Endometrial microvascular endothelial cells (primary cell): ENCODE data around the gene RPL5. TPM values are rescaled to one million over a fixed set of nuclear protein-coding genes. Genes with fewer than 3 reads are reported as not detected.
"Not testable (repeated sequence)": the region's sequence is repeated elsewhere in the genome, so short reads cannot be mapped to it uniquely, and the experiment has no call there.

Experiments used
- in situ Hi-C: cut with HindIII; loops from 2 replicates; pipeline ENCODE4 v1.10.0; 2017; ENCODE audit warnings: low sequenced_read_pairs, low pct_unique_long_range_greater_than_20kb; ENCODE audit errors: inconsistent ontology term
- total RNA-seq: library from RNA; depleted of rRNA; stranded (reverse); fragments of >200 nt; gene quantifications from one replicate; pipeline ENCODE4 v1.2.3, GENCODE V29; 2015; ENCODE audit errors: inconsistent ontology term

RPL5 gene
- total RNA-seq, result 1,162 TPM

DNA sequence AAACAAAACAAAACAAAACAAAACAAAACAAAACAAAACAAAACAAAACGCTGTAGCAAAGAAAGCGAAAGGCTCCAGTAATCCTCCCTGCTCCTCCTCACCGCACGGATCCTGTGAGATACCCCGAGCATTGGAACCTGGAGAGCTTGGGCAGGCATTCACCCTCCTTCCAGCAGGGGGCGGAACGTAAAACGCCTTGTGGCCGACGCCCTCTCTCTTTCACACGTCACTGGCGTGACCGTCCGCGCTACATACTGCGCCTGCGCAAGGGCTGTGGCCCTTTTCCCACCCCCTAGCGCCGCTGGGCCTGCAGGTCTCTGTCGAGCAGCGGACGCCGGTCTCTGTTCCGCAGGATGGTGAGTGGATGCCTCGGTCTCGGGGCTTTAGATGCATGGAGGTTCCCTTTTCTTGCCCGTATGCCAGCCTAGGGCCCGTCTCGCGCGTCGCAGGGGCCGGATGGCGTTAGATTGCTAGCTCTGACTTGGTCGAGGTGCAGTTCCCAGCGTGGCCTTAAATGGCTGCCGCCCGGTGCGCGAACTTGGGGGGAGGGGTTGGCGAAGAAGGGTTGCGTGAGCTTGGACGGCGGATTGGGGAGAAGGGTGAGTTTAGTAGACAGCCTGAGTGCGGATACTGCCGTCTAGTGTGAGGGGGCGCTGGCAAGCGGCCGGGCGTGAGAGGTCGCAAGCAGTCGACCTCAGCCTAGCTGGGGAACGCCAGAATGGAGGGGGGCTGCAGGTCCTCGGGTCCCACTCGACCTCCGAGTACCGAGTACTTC is at the start of gene RPL5:
RPL5 (plus strand) TSS at position 279 of the 775 bp plus-strand sequence; CDS start at position 354, 75 bp downstream.
- in situ Hi-C loops, result no loop called here

DNA sequence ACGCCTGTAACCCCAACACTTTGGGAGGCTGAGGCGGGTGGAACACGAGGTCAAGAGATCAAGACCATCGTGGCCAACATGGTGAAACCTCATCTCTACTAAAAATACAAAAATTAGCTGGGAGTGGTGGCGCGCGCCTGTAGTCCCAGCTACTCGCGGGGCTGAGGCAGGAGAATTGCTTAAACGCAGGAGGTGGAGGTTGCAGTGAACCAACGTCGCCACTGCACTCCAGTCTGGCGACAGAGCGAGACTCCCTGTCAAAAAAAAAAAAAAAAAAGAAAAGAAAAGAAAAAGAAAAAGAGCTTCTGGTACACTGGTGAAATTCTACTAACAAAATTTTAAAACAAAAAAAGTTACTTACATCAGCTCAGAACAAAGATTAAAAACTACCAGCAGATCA is 48.3 kb upstream of the RPL5 start:
- in situ Hi-C loops, result not testable (repeated sequence)

DNA sequence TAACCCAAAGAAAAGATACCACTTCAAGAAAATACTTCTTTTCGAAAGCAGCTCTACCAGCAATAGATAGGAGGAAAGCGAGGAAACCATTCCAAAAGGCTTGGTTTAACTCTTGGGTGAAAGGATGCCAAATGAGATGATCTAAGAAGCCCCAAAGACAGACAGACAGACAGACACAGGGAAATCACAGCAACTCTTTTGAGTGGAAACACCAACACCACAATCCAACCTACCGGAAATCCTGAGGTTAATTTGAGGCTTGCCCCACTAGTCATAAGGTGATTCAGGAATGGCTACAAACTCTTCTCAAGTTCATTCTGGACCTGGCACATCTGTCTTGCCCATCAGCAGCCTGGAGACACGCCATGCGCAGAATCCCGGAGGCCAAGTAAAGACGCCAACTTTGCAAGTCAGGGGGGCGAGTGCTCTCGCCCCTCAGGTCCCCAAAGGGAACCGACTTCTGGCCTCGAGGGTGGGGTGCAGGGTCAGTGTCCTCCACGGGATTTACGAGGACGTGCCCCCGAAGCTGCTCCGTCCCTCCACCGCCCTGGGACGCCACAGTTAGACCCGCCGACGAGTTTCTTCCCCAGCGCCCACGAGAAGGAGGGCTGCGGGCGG is 47.7 kb upstream of the RPL5 start:
- in situ Hi-C loops, result no loop called here

DNA sequence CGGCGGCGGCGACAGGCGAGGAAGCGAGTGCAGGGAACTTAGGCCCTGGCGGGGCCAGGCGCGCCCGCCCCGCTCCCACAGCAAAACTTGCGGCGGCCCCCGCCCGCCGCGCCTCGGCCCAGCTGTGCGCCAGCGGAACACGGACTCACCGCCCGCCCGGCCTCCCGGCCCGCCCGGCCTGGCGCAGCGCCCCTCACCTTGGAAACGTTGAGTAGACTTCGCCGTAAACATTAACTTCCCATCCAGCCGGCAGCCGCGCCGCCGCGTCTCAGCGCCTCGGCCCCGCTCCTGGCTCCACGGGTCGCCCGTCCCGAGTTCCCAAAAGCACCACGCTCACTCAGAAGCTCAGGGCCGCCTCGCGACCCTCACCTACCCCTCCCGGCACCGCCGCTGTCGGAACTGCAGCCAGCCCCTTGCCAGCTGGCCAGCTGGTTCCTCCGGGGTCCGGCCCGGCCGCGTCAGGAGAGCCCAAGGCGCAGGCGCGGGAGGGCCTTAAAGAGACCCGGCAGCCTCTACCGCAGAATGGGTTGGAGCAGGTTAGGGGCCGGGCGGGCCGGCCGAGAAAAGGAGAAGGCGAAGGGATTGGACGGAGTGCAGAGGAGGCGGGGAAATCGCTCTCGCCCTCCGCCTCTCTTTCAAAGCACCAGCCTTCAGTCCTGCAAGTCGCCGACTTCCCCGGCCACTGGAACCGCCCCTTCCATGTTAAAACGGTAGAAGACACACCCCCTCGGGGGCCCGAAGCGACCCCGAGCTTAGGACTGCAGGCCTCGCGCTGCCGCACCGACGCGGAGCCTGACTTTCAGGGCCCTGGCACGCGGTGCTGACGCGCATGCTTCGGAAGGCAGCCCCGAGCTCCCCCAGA is 47.0 kb upstream of the RPL5 start, which contains the start of gene EVI5:
EVI5 (minus strand) TSS at position 470 of the 862 bp plus-strand sequence. CDS start 48,562 bp downstream, outside the sequence.
- in situ Hi-C loops, result no loop called here

DNA sequence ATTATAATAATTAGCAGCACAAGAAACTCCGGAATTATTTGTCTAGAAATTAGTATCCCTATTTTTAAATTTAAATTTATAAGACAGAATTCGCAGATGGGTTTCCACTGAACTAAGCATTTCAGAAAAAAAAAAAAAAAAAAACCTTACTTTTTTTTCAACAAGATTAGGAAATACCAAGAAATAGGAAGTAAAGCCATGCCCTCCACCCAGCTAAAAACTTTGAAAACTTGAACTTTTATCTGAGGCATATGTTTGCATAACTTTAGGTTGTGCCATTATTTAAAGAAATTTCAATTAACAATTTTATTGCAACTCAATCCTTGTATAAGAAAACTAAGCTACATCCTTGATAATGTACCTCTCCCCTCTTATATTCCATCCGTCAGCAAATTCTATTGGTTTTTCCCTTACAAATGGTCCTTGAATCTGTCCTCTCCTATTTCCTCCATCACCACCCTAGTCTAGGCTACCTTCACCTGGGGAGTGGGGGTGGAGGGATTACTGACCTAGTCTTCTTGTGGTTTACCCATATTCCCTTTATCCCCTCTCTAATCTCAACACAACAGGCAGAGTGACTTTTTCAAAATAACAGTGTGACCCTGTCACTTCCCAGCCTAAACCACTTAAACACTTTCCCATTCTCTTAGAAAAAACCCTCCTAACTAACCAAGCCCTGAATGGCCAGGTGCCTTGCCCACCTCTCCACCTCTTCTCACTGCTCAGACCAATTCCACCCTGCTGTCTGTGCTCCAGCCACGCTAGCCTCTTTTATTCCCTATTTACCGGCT is 45.5 kb upstream of the RPL5 start:
- in situ Hi-C loops, result no loop called here

DNA sequence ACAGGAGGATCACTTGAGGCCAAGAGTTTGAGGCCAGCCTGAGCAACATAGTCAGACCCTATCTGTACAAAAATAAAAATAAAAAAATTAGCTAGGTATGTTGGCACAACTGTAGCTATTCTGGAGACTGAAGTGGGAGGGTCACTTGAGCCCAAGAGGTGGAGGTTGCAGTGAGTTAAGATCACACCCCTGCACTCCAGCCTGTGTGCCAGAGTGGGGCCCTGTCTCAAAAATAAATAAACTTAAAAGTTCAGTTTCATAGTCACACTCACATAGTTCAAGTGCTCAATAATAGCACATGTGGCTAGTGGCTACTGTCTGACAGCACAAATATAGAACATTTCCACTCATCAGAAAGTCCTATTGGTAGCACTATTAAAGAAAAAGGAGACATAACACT is 41.8 kb upstream of the RPL5 start:
- in situ Hi-C loops, result no loop called here

DNA sequence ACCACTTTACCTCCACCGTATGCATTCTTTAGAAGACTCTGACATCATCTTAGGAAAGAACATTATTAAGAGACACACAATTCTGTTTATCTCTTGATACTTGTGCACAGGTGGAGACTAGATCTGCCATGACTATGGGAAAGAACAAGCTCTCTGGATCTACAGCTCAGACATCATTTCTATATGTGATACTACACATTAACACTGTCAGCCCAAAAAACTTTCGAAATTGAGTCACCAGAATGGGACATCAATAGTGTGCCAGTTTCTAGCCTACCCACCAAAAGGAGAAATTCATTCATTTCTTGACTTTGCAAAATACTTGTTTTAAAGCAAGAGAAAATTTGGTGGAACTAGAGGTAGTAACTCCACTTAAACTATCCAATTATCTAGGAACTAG is 41.0 kb upstream of the RPL5 start:
- in situ Hi-C loops, result no loop called here

DNA sequence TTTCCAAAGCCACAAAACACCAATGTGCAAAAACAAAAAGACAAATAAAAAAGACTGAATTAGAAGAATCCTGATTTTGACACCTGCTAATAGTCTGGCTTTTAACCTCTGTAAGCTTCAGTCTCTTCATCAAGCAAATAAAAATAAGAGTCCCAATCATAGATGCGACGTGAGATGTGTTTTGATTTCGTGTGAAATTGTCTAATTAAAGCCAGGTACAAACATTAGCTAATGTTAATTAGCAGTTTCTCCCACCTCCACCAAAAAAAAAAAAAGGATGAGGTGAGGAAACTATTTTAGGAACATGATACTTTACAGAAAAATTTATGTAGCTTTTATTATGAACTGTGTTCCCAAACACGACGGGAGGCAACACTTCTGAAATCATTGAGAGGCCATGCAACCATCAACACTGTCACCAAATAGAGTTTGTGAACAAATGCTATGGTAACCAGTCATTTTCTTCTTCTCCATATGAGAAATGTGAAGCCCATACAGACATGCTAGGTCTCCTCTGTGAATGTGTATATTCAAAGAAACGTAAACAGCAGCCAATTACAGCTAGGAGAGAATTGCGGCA is 40.3 kb upstream of the RPL5 start:
- in situ Hi-C loops, result no loop called here

DNA sequence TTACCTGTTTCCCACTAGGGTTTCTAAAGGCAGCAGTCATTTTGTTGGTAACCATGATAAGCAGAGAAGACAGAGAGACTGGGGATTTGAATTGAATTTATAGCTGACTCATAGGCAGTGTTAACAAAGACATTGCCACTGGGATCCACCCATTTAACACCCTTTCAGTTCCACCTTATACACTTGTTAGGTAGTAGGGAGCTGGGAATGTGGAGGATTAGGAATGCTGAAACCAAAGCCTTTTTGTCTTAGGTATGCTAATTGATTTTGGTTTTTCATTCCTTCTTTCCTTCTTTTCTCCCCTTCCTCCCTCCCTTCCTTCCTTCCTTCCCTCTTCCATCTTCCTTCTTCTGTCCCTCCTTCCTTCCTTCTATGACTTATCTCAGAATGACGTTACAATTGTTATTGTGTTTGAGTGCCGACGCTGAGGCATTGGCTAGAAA is 39.5 kb upstream of the RPL5 start:
- in situ Hi-C loops, result no loop called here

DNA sequence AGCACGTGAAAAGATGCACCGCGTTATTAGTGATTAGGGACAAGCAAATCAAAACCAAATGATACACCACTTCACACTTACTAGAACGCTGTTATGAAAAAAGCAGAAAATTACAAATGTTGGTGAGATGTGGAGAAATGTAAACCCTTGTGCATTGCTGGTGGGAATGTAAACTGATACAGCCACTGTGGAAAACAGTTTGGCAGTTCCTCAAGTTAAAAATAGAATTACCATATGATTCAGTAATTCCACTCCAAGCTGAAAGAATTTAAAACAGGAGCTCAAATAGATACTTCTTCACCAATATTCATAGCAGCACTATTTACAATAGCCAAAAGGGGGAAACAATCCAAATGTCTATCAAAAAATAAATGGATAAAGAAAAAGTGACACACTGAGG is 36.7 kb upstream of the RPL5 start:
- in situ Hi-C loops, result no loop called here

DNA sequence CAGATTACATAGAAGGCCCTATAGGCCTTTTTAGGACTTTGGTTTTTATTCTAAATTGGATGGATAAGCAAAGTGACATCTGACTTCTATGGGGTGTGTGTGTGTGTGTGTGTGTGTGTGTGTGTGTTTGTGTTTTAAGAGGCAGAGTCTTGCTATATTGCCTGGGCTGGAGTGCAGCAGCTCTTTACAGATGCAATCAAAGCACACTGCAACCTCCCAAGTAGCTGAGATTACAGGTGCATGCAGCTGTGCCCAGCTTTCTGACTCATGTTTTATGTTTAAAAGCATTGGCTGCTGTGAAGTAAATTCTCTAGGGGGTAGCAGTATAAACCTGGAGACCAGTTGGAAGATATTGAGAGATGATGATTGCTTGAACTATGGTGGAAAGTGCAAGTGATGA is 34.5 kb upstream of the RPL5 start:
- in situ Hi-C loops, result no loop called here

DNA sequence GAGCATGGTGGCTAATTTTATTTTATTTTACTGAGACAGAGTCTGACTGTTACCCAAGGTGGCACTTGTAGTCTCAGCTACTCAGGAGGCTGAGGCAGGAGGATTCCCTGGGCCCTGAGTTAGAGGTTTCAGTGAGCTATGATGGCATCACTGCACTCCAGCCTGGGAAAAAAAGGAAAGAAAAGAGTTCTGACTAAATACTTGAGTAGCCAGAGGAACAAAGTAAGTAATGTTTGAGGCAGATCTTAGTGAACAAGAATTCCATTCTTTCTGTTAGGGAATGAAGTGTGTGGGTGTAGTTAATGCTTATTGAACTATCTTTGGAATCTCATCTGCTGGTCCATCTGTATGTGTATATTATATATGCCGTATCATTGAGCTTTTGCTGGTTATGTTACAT is 33.9 kb upstream of the RPL5 start:
- in situ Hi-C loops, result no loop called here

DNA sequence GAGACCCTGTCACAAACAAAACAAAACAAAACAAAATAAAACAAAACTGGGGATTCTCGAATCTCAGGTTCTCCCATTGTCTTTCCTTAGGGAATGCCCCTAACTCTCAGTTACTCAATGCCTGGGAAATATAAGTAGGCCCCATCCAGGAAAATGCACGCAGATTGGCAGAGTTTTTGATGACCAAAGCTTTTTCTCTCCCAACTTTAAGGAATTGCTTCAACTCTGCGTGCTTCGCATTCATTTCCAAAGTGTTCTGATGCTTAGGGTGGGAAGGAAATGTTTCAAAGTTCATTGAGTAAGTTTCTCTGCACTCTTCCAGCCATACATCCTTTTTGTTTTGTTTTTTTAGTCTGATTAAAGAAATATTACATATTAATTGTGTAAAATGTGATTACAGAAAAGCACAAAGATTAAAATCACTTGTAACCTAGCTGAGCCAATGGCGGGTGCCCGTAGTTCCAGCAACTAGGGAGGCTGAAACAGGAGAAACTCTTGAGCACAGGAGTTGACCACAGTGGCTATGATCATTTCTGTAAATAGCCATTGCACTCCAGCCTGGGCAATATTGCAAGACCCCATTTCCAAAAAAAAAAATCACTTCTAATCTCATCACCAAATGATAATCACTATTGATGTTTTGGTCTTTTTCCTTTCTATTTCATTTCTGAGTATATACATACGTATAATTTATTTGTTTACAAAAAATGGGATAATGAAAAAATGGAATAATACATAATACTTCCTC is 28.5 kb upstream of the RPL5 start:
- in situ Hi-C loops, result no loop called here

DNA sequence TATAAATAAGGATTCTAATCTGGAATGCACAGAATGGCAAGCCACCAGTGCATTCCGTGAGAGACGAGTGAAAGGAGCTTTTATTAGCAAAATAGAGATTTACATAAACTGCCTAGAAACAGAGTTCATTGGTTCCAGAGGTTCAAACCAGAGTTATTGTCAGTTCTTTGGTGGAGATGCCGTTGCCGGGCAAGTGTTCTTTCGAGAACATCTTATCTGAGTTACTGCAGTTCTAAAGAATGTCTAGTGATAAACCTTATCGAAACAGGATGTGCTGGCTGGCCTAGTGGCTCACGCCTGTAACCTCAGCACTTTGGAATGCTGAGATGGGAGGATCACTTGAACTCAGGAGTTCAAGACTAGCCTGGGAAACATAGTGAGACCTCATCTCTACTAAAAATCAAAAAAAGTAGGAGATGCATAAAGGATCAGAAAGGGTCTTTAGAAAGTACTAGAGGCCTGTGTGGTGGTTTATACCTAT is 27.1 kb upstream of the RPL5 start:
- in situ Hi-C loops, result no loop called here

DNA sequence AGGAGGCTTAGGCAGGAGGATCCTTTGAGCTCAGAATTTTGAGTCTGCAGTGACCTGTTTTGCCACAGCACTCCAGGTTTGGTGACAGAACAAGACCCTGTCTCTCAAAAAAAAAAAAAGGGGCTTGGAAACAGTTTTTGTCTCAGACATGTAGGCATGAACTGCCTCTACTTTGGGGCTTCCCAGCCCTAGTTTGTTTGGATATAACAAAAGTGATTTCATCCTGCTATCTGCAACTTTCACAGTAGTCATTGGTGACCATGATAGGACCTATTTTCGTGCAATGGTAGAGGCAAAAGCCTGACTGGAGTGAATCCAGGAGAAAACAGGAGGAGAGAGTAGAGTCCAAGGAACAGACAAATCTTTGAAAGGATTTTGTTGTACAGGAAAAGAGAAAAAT is 26.6 kb upstream of the RPL5 start:
- in situ Hi-C loops, result no loop called here

DNA sequence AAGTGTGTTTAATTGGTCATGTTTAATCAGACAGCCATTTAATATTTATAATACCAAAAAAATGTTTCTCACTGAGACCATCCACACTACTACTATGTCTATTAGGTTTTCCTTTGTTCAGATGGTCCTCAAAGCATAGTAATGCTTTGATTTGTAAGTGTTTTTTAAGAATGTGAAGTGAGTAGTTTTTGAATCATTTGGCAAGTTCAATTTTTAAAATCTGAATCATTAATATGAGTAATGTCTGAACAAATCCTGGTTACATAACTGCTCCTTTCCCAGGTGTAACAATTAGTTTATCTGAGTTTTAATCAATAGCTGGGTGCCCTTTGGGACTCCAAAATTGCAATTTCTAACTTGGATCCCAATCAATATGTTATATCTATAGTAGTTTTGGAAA is 23.5 kb upstream of the RPL5 start:
- in situ Hi-C loops, result no loop called here

DNA sequence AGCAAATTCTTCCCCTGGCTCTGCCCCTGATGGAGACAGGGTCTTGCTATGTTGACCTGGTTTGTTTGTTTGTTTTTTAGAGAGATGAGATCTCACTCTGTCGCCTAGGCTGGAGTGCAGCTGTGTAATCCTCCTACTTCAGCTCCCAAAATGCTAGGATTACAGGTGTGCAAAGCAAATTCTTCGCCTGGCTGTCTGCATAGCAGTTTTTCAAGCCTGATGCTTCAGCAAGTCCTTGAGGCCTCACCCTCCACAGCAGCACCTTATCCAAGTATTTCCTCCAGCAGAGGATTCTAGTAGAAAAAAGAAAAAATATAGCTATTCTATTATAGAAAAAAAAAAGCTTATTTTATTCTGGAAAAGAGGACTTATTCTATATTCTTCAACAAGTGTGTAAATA is 15.1 kb upstream of the RPL5 start:
- in situ Hi-C loops, result no loop called here
